GM21381 (cell line): ENCODE data around the gene RTKN.
A peak's percentile ranks its signal among the peaks of the same experiment; 100 is the strongest.

Experiments
- ATAC-seq: cut with Tn5 transposase; IDR thresholded peaks from one replicate; pipeline ENCODE4 v1.9.1; 2021; ENCODE audit warnings: mild to moderate bottlenecking, moderate library complexity; ENCODE audit not compliant: unreplicated experiment

Gene RTKN

DNA sequence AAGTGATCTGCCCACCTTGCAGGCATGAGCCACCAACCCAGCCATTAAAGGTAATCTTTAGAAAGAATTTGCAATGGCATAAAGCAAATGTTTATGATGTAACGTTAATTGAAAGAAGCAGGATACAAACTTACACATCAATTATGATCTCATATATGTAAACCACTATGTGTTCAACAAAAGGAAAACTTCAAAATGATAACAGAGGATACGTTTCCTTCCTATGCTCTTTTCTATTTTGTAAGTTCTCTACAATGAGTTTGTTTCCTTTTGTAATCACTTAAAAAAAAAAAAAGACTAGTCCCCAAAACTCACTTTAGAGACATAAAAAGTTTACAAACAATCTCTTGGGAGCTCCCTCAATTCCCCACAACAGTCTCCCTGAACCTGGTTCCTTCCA lies 21.7 kb downstream of the RTKN start:
- no peak for ATAC-seq

GRCh38 chr2:74419345-74419744 lies 22.4 kb downstream of the RTKN start:
- ATAC-seq: no peak

- ATAC-seq: no peak
Measured at GRCh38 chr2:74418312-74418711, 23.4 kb downstream of the RTKN start.

GRCh38 chr2:74417763-74418162 lies 24.0 kb downstream of the RTKN start:
- no peak for ATAC-seq

DNA sequence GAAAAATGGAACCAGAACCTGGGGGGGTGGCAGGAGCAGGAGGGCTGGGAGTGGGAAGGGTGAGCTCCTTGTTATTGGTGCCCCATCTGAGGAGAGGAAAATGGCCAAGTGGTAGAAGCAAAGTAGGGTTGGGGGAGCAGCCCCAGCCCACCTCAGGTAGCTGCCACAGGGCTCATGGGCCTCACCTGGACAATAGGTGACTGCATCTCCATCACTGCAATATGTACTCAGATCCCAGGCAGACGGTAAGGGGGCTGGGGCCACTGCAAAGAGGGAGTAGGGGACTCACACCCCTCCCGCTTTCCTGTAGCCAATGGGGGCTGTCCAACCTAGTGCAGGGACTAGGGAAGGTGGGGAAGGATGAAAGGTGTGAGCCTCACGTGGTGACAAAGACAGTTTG lies 24.5 kb downstream of the RTKN start:
- no peak for ATAC-seq

DNA sequence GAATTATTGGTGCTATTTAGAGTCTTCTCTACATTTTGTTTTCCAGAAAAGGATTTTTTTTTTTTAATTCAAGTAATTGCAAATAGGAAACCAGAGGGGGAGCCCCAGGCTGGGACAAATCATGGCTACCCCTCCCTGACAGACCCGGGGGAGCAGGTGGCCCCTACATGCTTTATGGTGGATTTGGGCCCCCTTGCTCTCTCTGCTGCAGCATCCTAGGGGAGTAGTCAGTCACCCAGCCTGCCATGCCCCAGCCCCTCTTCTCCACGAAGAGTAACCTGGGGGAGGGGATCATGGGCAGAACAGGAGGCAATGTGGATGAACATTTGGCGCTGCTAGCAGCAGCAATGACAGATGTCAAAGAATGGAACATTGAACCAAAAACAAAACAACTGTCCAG lies 25.0 kb downstream of the RTKN start:
- no peak for ATAC-seq

GRCh38 chr2:74415762-74416395 lies 25.9 kb downstream of the RTKN start:
- ATAC-seq: no peak

- ATAC-seq: no peak
Measured at GRCh38 chr2:74414881-74415761, 26.6 kb downstream of the RTKN start.

DNA sequence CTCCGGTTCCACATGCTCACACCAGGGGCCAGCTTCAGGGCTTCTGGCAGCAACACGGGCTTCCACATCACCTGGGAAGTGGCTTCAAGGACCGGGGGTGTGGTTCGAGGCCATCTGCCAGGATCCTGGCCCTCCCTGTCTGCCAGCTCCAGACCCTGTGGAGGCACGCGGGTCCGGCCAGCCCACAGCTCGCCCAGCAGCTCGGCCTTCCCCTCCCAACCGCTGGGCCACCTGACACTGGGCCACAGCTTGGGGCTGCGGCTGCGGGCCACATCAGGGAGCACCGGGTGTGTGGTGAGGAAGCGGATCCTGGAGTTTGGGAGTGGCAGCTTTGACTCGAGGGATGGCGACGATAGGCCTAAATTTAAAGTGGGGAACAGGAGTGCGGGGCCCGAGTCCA lies 27.3 kb downstream of the RTKN start:
- no peak for ATAC-seq

DNA sequence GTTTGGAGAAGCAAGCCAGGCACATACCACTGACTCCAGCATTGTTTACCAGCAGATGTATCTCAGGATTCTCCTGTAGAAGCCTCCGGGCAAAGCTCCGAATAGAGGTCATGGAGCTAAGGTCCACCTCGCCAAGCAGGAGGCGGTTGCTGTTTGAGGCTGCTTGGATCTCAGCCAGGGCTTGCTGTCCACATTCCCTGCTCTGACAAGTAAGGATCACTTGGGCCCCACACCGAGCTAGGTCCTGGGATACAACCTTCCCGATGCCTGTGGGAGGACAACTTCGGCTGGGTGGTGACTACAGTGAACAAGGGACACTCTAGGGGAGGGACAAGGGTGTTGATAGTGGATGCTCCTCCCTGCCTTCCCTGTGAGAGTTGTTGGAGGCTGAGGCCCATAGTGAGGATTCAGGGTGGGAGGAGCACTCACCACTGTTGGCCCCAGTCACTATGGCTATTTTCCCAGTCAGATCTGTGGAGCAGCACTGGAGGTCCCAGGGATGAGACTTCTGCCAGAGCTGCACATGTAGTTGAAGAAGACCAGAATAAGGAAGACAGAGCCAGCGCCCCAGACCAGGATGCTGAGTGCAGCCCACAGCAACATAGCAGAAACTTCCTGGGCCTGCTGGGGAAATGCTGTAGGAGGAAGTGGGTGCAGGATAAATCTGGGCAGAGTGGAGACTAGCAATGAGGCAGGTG lies 28.6 kb downstream of the RTKN start:
- no peak for ATAC-seq

DNA sequence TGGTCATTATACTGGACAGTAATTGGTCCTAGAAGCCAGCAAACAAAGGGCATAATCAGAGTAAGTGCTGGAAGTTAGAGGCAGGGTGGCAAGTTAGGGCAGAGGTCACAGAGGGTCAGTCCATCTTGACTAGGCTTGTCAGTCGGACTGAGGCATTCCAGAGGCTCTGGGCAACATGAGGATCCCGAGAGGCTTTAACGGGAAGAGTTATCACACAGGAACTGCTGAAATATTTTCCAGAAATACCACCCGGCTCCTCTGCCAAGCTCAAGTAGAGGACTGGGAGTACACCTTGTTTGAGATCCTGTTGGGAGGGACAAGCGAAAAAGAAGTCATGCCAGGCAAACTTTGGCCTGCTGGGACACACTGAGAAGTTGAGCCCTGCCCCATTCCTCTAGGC lies 34.1 kb downstream of the RTKN start:
- ATAC-seq: no peak

DNA sequence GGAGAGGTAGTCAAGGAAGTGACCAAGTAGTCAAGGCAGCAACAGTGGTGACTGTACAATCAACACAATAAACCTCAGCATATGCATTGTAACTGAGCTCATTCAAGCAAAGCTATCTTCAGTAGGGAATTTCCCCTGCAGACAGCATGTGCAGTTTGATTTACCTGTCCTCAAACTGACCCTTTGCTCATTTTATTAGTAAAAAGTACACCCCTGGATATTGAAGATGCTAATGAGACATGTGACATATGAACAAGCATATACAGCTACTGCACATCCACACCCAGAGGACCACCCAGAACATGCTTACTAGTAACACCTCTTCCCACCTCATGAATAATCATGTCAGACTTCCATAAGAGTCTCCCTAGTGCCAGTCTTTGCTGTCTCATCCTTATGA lies 35.7 kb downstream of the RTKN start:
- ATAC-seq: no peak

- no peak for ATAC-seq
Measured at GRCh38 chr2:74401891-74402290, 39.8 kb downstream of the RTKN start.

DNA sequence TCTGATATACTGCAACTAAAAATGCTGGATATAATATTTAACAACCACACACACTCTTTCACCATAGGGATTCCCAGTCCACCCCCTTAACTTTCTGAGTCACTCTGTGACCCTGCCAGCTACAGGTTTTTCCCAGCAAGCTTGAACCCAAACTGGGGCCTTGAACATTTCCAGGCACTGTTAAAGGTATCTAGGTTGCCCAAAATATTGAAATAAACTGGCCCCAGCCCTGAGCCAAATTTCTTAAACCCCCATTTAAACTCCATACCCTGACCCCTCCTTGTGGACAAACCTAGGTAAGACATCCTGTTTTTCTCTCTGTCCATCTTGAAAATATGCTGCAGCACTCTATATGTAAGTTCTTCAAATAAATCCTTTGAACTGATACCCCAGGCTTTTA lies 42.0 kb downstream of the RTKN start:
- ATAC-seq: no peak

- ATAC-seq: no peak
Measured at GRCh38 chr2:74396149-74396548, 45.6 kb downstream of the RTKN start.

DNA sequence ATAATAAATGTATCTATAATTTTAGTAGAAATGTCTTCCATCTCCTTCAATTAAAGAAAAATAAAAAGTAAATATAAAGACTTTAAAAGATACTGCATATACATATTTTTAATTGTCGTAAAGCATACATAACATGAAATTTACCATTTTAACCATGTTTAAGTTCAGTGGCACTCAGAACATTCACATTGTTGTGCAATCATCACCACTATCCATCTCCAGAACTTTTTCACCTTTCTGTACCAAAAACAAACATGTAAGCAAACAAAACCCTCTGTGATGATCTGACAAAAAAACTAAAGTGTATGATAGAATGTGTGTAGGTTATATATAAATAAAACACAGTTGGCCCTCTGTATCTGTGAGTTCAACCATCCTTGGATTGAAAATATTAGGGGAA lies 48.2 kb downstream of the RTKN start:
- no peak for ATAC-seq

DNA sequence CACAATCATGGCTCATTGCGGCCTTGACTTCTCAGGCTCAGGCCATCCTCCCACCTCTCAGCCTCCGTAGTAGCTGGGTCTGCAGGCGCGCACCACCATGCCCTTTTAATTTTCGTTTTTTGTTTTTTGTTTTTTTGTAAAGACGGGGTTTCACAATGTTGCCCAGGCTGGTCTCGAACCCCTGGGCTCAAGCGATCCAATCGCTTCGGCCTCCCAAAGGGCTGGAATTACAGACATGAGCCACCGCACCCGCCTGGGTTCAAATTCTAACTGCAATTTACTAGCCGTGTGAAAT lies 49.3 kb downstream of the RTKN start:
- no peak for ATAC-seq

DNA sequence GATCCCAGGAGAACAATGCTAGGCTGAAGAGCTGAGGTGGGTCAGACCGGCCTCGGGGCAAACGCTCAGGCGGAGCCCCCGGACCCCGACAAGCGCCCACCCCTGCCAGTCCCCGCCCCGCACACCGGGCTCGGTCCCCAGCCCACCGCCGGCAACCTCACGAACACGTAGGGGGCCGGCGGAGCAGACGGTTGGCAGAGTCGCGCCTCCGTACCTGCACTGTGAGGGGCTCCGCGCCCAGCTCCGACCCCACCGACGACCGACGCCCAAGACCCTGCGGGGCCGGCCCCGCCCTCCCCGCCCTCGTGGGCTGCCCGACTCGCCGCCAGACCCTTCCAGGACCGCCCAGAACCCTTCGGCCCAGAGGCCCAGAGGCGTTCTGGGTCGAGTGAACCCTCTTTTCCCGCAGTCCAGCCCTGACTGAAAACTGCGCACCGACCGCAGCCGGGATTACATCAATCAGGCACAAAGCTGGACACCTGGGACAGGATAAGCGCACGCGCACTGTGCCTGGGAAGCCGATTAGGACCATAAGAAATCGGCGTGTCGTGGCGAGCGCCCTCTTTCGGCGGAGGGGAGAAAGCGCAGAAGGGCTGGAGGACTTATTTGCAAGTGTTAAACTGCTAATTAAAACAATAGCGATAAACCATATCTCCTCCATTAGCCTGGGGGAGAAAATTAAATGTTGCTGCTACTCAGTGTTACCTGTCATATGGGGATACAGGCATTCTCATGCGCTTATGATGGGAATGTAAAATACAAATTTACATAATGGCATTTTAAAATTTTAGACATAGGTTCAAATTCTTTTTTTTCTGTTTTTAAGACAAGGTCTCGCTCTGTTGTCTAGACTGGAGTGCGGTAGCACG lies 49.9 kb downstream of the RTKN start:
- ATAC-seq: peak; percentile 58

GRCh38 chr2:74391209-74391579 lies 50.5 kb downstream of the RTKN start:
- ATAC-seq: peak; percentile 14

DNA sequence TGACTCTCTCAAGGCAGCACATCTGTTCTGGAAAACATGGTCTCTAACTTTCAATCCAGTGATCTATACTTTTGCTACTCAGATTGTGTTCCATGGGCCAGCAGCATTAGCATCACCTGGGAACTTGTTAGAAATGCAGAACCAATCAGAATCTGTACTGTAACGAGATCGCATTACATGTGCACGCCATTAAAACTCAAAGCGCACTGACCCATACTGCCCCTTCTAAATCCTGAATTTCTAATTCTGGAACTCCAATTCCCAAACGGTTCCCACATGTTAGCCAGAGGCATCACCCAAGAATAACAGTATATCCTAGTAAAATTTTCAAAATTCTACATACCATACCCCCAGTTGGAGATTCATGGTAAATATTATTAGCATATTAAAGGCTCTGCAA lies 51.1 kb downstream of the RTKN start:
- ATAC-seq: no peak

- ATAC-seq: no peak
Measured at GRCh38 chr2:74387346-74387745, 54.4 kb downstream of the RTKN start.
